ENCODE measurements around the gene AADAC.

DNA sequence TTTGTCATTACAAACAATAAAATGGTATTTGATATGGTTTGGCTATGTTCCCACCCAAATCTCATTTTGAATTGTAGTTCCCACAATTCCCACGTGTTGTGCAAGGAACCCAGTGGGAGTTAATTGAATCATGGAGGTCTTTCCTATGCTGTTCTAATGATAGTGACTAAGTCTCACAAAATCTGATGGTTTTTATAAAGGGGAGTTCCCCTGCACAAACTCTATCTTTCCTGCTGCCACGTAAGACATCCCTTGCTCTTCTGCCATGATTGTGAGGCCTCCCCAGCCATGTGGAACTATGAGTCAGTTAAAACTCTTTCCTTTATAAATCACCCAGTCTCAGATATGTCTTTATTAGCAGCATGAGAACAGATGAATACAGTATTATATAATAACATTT, 15.4 kb upstream of the AADAC start:
- no peak for TF ChIP-seq POLR2A (IDR thresholded peaks at IDR 0.05; ENCODE audit: low read length)
- no peak for TF ChIP-seq GATA1 (IDR thresholded peaks at IDR 0.05; ENCODE audit: low read depth, low read length)
